Activated CD4-positive, alpha-beta memory T cell treated with anti-CD3 and anti-CD28 coated beads for 36 hours (primary cell): ENCODE data around the gene GYPC. TPM values are rescaled to one million over a fixed set of nuclear protein-coding genes. Genes with fewer than 3 reads are reported as not detected.

ENCODE experiments used
- CTCF ChIA-PET: fragments of 350-600 bp; sonication (Branson Sonifier 250); formaldehyde crosslinking; loops from one replicate; lab custom pipeline; 2021; ENCODE audit warnings: antibody characterized with exemption, inconsistent platforms; lab: Charles Lee
- POLR2A ChIA-PET: fragments of 350-600 bp; sonication (Branson Sonifier 250); formaldehyde crosslinking; loops from one replicate; lab custom pipeline; 2021; ENCODE audit warnings: antibody characterized with exemption; lab: Charles Lee
- DNase-seq: peaks from one replicate; pipeline ENCODE4 v3.0.0-alpha.2; 2020
- H3K27ac Mint-ChIP-seq: one replicate; pipeline ENCODE4 v1.8.0; 2021; ENCODE audit warnings: mixed read lengths
- H3K27me3 Mint-ChIP-seq: one replicate; pipeline ENCODE4 v1.8.0; 2021; ENCODE audit warnings: mixed read lengths
- H3K36me3 Mint-ChIP-seq: one replicate; pipeline ENCODE4 v1.8.0; 2021; ENCODE audit warnings: mixed read lengths
- H3K4me1 Mint-ChIP-seq: one replicate; pipeline ENCODE4 v1.8.0; 2021; ENCODE audit warnings: low read depth, mixed read lengths
- H3K4me3 Mint-ChIP-seq: one replicate; pipeline ENCODE4 v1.8.0; 2021; ENCODE audit warnings: mild to moderate bottlenecking, mixed read lengths
- H3K9me3 Mint-ChIP-seq: one replicate; pipeline ENCODE4 v1.8.0; 2021; ENCODE audit warnings: mixed read lengths
- intact Hi-C: fragments of 100-400 bp; cut with micrococcal nuclease; formaldehyde crosslinking; loops from one replicate; pipeline ENCODE4 v1.15.1; 2023
- total RNA-seq, 2 experiments: library from RNA; stranded (reverse); gene quantifications; one replicate each; pipeline ENCODE4 v1.2.3, GENCODE V29; 2021

The GYPC gene
- total RNA-seq, result 100 to 1,000 TPM; 123 TPM

GRCh38 chr2:126655500-126656430 lies at the start of gene GYPC:
TSS of gene GYPC (plus strand) at chr2:126656158. CDS start at chr2:126656264, 106 bp downstream.
- H3K4me3 Mint-ChIP-seq, result peak within 1 kb of the TSS; percentile 91
- ChIA-PET CTCF (interaction anchor here (1.2 to 1.6 kb wide), 2 partner anchors 121 to 126 kb away, joined by 3 to 4 read pairs; no protein-coding TSS in a partner anchor), POLR2A (interaction anchor here (0.5 kb wide), 1 partner anchor 1136 kb away, joined by 3 read pairs; no protein-coding TSS in a partner anchor)
- peak within 1 kb of the TSS; percentile 97 for H3K27ac Mint-ChIP-seq
- intact Hi-C loops, result loop anchor here (5.0 to 10.0 kb wide), 4 partner anchors 107 to 872 kb away; partner anchors contain the start of gene IWS1
- H3K27me3 Mint-ChIP-seq, result no peaks in the 10 kb centered on the region
- H3K36me3 Mint-ChIP-seq, result peaks cover 23% of the 10 kb centered on the region
- DNase-seq, result peak; percentile 67
- peaks cover 3% of the 10 kb centered on the region for H3K9me3 Mint-ChIP-seq
- H3K4me1 Mint-ChIP-seq, result peaks cover 32% of the 10 kb centered on the region

GRCh38 chr2:126614524-126615227 lies 41.3 kb upstream of the GYPC start:
- Mint-ChIP-seq H3K27me3 (no peaks in the 10 kb centered on the region), H3K4me1 (no peaks in the 10 kb centered on the region), H3K36me3 (no peaks in the 10 kb centered on the region), H3K27ac (no peak overlapping the region), H3K4me3 (no peak overlapping the region), H3K9me3 (peaks cover 2% of the 10 kb centered on the region)
- POLR2A ChIA-PET, result no interaction called here
- no peak for DNase-seq
- CTCF ChIA-PET, result no interaction called here
- intact Hi-C loops, result no loop called here

- DNase-seq, result no peak
- no peaks in the 10 kb centered on the region for H3K36me3 Mint-ChIP-seq
- CTCF ChIA-PET, result no interaction called here
- no peaks in the 10 kb centered on the region for H3K27me3 Mint-ChIP-seq
- H3K4me1 Mint-ChIP-seq, result no peaks in the 10 kb centered on the region
- POLR2A ChIA-PET, result interaction anchor here (1.3 kb wide), 1 partner anchor 10 kb away, joined by 3 read pairs; no protein-coding TSS in a partner anchor
- intact Hi-C loops, result no loop called here
- no peak overlapping the region for H3K4me3 Mint-ChIP-seq
- no peak overlapping the region for H3K27ac Mint-ChIP-seq
- peaks cover 3% of the 10 kb centered on the region for H3K9me3 Mint-ChIP-seq
These were observed 39.3 kb upstream of the GYPC start for GRCh38 chr2:126616606-126617069.

DNA sequence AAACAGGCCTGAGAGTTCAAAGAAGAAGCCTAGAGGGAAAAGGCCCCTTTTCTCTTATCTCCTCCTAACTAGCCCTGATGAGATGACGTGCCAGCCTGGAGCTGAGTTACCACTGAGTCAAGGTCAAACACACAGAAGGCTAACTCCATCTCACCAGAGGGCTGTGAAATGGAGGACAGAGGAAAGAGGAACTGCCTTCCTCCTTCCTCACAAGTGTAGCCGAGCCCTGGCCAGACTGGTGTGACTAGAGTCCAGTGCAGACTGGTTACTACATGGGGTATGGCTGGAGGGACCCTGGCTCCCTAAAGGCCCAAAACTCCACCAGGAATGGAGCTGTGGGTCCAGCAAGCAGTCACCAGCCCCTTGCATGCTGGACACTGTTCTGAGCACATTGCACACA lies 35.7 kb upstream of the GYPC start:
- Mint-ChIP-seq H3K4me1 (no peaks in the 10 kb centered on the region), H3K4me3 (no peak overlapping the region), H3K27me3 (no peaks in the 10 kb centered on the region), H3K36me3 (no peaks in the 10 kb centered on the region), H3K9me3 (peaks cover 4% of the 10 kb centered on the region), H3K27ac (no peak overlapping the region)
- ChIA-PET CTCF (no interaction called here), POLR2A (no interaction called here)
- DNase-seq, result no peak
- intact Hi-C loops, result no loop called here

- no peaks in the 10 kb centered on the region for H3K4me1 Mint-ChIP-seq
- peaks cover 8% of the 10 kb centered on the region for H3K27me3 Mint-ChIP-seq
- no peak overlapping the region for H3K4me3 Mint-ChIP-seq
- CTCF ChIA-PET, result no interaction called here
- POLR2A ChIA-PET, result no interaction called here
- H3K36me3 Mint-ChIP-seq, result no peaks in the 10 kb centered on the region
- peaks cover 4% of the 10 kb centered on the region for H3K9me3 Mint-ChIP-seq
- intact Hi-C loops, result no loop called here
- DNase-seq, result no peak
- no peak overlapping the region for H3K27ac Mint-ChIP-seq
These were observed 33.0 kb upstream of the GYPC start for GRCh38 chr2:126623000-126623399.

GRCh38 chr2:126627643-126628042 lies 28.3 kb upstream of the GYPC start:
- Mint-ChIP-seq H3K4me3 (no peak overlapping the region), H3K27ac (no peak overlapping the region), H3K9me3 (no peaks in the 10 kb centered on the region), H3K36me3 (no peaks in the 10 kb centered on the region), H3K4me1 (no peaks in the 10 kb centered on the region), H3K27me3 (peaks cover 8% of the 10 kb centered on the region)
- DNase-seq, result no peak
- intact Hi-C loops, result no loop called here
- ChIA-PET POLR2A (no interaction called here), CTCF (interaction anchor here (0.8 kb wide), 1 partner anchor 16 kb away, joined by 3 read pairs; no protein-coding TSS in a partner anchor)

GRCh38 chr2:126634273-126634861 lies 21.6 kb upstream of the GYPC start:
- Mint-ChIP-seq H3K4me3 (no peak overlapping the region), H3K27ac (no peak overlapping the region), H3K4me1 (no peaks in the 10 kb centered on the region), H3K9me3 (no peaks in the 10 kb centered on the region), H3K27me3 (peaks cover 3% of the 10 kb centered on the region), H3K36me3 (no peaks in the 10 kb centered on the region)
- intact Hi-C loops, result loop anchor here (1.0 kb wide), 1 partner anchor 106 kb away; no protein-coding TSS in a partner anchor
- ChIA-PET POLR2A (no interaction called here), CTCF (interaction anchor here (0.8 to 2.2 kb wide), 2 partner anchors 106 to 143 kb away, joined by 3 to 8 read pairs; no protein-coding TSS in a partner anchor)
- peak; percentile 31 for DNase-seq

DNA sequence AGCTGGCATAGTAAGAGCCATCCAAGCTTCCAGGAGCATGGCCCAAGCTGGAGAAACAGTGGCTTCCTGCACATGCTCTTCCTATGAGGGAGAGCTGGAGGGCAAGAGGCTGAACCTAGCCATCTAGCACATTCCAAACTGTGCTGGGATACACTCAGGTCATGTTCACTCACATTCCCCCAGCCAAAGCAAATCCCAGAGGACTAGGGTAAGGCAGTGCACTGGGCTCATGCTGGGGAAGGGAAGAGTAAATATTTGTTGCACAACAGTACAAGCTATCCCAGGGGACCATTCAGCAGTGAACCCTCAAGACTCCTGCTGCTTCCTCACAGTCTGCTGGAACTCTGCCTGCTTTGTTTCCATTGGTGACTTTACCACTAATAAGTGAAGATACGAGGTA lies 20.7 kb upstream of the GYPC start:
- POLR2A ChIA-PET, result no interaction called here
- CTCF ChIA-PET, result interaction anchor here (0.8 to 2.2 kb wide), 2 partner anchors 107 to 142 kb away, joined by 3 to 8 read pairs; no protein-coding TSS in a partner anchor
- no peak for DNase-seq
- H3K4me1 Mint-ChIP-seq, result no peaks in the 10 kb centered on the region
- H3K4me3 Mint-ChIP-seq, result no peak overlapping the region
- H3K27me3 Mint-ChIP-seq, result peaks cover 3% of the 10 kb centered on the region
- no peaks in the 10 kb centered on the region for H3K36me3 Mint-ChIP-seq
- intact Hi-C loops, result no loop called here
- no peak overlapping the region for H3K27ac Mint-ChIP-seq
- H3K9me3 Mint-ChIP-seq, result no peaks in the 10 kb centered on the region

- no peaks in the 10 kb centered on the region for H3K9me3 Mint-ChIP-seq
- H3K4me1 Mint-ChIP-seq, result no peaks in the 10 kb centered on the region
- CTCF ChIA-PET, result interaction anchor here (0.7 kb wide), 1 partner anchor 141 kb away, joined by 3 read pairs; no protein-coding TSS in a partner anchor
- H3K27ac Mint-ChIP-seq, result no peak overlapping the region
- POLR2A ChIA-PET, result no interaction called here
- no peak for DNase-seq
- intact Hi-C loops, result no loop called here
- no peak overlapping the region for H3K4me3 Mint-ChIP-seq
- peaks cover 3% of the 10 kb centered on the region for H3K27me3 Mint-ChIP-seq
- no peaks in the 10 kb centered on the region for H3K36me3 Mint-ChIP-seq
These were observed 20.2 kb upstream of the GYPC start for GRCh38 chr2:126635736-126636135.

- CTCF ChIA-PET, result no interaction called here
- intact Hi-C loops, result no loop called here
- DNase-seq, result no peak
- Mint-ChIP-seq H3K9me3 (no peaks in the 10 kb centered on the region), H3K4me3 (no peak overlapping the region), H3K36me3 (no peaks in the 10 kb centered on the region), H3K27ac (no peak overlapping the region), H3K4me1 (no peaks in the 10 kb centered on the region), H3K27me3 (peaks cover 3% of the 10 kb centered on the region)
- POLR2A ChIA-PET, result no interaction called here
These were observed 18.6 kb upstream of the GYPC start for GRCh38 chr2:126637386-126637785.

DNA sequence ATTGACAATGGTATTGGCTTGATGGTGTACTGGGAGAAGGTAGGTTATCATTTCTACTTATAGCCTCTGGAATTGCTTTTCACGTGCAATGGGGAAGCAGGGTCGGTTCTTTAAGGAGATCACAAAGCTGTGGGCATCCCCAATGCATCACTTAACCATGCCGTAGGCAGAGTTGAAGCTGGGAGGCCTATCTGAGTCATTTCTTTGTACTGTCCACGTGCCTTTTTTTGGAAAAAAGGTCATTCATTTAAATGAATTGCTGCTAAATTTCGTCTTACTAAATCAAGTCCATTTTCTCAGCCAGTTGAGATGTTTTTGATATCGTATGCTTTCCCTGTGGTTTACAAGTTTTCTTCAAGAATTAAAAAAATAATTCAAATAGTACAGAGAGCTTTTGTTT lies 17.2 kb upstream of the GYPC start:
- no peak for DNase-seq
- Mint-ChIP-seq H3K27me3 (no peaks in the 10 kb centered on the region), H3K36me3 (no peaks in the 10 kb centered on the region), H3K27ac (no peak overlapping the region), H3K9me3 (no peaks in the 10 kb centered on the region), H3K4me1 (no peaks in the 10 kb centered on the region), H3K4me3 (no peak overlapping the region)
- ChIA-PET CTCF (no interaction called here), POLR2A (no interaction called here)
- intact Hi-C loops, result no loop called here
